ENCODE measurements around the gene CAPN2. TPM values are rescaled to one million over a fixed set of nuclear protein-coding genes. Genes with fewer than 3 reads are reported as not detected.
A peak's percentile ranks its signal among the peaks of the same experiment; 100 is the strongest.

Gene CAPN2
- total RNA-seq, 1 donor from 2014 or later: 306 TPM

DNA sequence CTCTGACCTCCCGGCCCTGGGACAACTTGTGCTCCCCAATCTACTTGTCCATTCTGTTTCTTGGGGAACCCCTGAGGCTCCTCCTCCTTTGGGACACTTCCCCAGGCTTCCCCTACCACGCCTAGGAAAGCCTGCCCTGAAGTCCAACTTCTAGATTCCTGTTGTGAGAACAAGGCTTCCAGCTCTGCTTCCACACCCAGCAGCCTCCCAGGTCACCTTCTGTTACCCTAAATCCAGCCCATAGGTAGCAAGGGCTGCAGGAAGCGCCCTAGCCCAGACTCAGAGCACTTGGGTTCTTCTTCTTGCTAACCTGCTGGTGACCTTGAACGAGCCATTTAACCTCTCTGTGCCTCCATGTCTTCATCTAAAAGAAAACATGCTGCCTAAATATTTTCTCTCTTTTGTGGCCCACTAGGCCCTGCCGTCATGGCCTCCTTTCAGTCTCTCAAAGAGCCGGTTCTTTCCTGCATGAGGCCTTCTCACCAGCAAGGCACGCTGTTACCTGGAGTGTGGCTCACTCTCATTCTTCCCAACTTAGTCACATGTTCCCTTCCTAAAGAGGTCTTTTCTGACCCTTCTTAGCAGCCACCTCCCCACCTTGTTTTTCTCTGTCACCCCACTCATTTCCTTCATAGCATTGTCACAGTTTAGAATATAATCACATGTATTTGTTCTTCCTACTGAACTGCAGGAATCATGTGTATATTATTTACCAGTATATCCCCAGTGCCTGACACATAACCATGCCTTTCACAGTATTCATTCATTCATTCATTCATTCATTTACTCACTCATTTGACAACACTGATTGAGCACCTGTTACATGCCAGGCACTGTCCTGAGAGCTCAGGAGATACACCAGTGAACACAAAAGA is 1.4 kb downstream of the CAPN2 start:
- DNase-seq: no peak
- Histone ChIP-seq H3K36me3 (peaks cover 12% of the 10 kb centered on the region), H3K4me1 (peaks cover 51% of the 10 kb centered on the region), H3K27ac (peak overlapping the region; percentile 98), H3K4me3 (peak overlapping the region; percentile 78), H3K9me3 (no peaks in the 10 kb centered on the region), H3K27me3 (no peaks in the 10 kb centered on the region)
- intact Hi-C loops (cut with DNase I): no loop called here
- TF ChIP-seq, protein P1, sequence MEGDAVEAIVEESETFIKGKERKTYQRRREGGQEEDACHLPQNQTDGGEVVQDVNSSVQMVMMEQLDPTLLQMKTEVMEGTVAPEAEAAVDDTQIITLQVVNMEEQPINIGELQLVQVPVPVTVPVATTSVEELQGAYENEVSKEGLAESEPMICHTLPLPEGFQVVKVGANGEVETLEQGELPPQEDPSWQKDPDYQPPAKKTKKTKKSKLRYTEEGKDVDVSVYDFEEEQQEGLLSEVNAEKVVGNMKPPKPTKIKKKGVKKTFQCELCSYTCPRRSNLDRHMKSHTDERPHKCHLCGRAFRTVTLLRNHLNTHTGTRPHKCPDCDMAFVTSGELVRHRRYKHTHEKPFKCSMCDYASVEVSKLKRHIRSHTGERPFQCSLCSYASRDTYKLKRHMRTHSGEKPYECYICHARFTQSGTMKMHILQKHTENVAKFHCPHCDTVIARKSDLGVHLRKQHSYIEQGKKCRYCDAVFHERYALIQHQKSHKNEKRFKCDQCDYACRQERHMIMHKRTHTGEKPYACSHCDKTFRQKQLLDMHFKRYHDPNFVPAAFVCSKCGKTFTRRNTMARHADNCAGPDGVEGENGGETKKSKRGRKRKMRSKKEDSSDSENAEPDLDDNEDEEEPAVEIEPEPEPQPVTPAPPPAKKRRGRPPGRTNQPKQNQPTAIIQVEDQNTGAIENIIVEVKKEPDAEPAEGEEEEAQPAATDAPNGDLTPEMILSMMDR (IDR thresholded peaks at IDR 0.05): no peak
- ATAC-seq: peak; percentile 0

DNA sequence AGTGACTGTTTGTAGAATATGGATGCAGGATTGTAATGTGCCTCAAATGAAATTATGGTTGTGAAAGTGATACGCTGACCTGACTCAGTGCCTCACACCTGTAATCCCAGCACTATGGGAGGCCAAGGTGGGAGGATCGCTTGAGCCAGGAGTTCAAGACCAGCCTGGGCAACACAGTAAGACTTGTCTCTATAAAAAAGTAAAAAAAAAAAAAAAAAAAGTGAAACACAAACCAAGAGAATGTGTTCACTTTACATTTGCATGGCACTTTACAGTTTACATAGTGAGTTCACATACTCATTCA is 2.0 kb downstream of the CAPN2 start:
- TF ChIP-seq, protein P1 (IDR thresholded peaks at IDR 0.05): no peak
- peak overlapping the region; percentile 98 for H3K27ac ChIP-seq
- no peak for DNase-seq
- no peaks in the 10 kb centered on the region for H3K9me3 ChIP-seq
- intact Hi-C loops (cut with DNase I): no loop called here
- peaks cover 18% of the 10 kb centered on the region for H3K36me3 ChIP-seq
- H3K27me3 ChIP-seq: no peaks in the 10 kb centered on the region
- no peak for ATAC-seq
- H3K4me3 ChIP-seq: peak overlapping the region; percentile 78
- peaks cover 50% of the 10 kb centered on the region for H3K4me1 ChIP-seq

DNA sequence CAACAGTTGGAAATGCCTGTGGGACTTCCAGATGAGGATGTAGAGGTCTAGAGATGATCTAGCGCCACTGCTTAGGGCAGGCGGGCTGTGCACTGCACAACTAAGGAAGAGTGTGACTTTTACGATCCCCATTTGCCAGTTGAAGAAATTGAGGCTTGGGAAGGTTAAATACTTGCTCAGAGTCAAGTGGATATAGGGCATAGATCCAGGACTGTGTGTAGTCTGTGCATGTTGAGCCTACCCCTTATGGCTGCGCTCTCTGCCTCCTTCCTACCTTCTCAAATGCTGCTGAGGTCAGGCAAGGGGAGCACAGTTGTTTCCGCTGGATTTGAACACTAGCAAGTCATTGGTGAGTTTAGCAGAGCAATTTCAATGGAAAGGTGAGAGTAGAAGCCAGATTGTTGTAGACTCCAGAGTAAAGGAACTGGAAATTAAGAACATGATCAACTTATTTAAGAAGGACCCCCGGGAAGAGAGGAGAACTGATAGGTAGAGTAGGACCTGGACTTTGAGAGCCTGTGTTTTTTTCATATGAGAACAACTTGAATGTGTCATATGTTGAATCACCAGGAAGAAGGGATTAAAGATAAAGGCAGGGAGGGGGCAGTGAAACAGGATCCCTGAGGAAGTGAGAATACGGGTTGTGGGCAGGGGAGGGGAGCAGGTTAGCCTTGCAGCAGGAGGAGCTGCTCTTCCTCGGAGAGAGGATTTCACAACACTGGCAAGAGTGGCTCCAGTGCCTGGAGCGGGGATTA is 2.7 kb downstream of the CAPN2 start:
- TF ChIP-seq, protein P1 (IDR thresholded peaks at IDR 0.05): no peak
- H3K9me3 ChIP-seq: no peaks in the 10 kb centered on the region
- H3K27me3 ChIP-seq: no peaks in the 10 kb centered on the region
- no peak for DNase-seq
- H3K36me3 ChIP-seq: peaks cover 24% of the 10 kb centered on the region
- ATAC-seq: peak; percentile 16
- intact Hi-C loops (cut with DNase I): no loop called here
- H3K4me1 ChIP-seq: peaks cover 54% of the 10 kb centered on the region
- H3K4me3 ChIP-seq: peak overlapping the region; percentile 21
- peak overlapping the region; percentile 98 for H3K27ac ChIP-seq

DNA sequence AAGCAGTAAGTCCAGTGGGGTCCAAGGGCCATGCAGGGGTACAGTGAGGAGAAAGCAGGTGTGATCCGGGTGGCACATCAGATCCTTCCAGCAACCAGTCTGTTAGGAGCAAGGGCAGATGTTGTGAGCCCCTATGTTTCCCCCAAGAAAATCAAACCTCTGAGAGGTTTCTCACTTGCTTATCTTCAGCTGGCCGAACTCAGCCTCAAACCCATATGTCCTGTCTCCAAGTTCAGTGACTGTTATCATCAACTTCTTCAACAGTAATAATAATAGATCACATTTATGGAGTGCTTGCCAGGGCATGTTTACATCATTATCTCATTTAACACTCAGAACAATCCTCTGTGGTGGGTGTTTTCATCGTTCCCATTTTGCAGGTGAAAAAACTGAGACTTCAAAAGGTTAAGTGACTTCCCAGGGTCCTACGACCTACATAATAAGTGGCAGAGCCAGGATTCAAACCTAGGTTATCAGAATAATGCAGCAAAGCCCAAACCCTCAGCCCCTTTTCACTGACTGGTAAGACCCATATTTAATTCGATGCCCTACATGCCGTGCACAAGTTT is 3.3 kb downstream of the CAPN2 start:
- no peak for ATAC-seq
- peaks cover 30% of the 10 kb centered on the region for H3K36me3 ChIP-seq
- peak overlapping the region; percentile 21 for H3K4me3 ChIP-seq
- intact Hi-C loops (cut with DNase I): no loop called here
- peaks cover 61% of the 10 kb centered on the region for H3K4me1 ChIP-seq
- H3K27ac ChIP-seq: peak overlapping the region; percentile 98
- TF ChIP-seq, protein P1 (IDR thresholded peaks at IDR 0.05): no peak
- DNase-seq: no peak
- no peaks in the 10 kb centered on the region for H3K9me3 ChIP-seq
- no peaks in the 10 kb centered on the region for H3K27me3 ChIP-seq

DNA sequence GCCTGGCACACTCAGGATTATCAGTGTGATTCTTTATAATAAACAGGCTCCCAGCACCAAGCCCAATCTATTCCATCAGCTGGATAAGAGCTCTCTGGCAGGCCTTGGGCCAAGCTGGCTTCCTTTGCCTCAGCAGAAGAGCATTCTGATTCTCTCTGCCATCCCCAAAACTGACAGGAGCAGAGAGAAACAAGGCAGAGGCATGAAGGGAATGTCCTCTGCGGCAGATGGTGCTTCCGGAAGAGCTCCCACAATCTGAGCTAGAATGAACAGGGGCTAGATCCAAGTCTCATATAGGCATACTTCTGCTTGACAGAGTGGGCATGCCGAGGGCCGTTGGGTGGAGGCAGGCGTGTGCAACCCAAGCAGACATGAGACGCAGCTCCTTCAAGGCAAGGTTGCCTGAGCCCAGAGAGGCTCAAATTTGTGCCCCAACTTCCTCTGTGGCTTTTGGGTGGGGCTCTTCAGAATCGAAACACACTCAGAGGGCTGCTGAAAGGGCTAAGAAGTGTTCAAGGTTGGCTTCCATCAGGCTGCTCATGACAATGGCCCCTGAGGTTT is 4.0 kb downstream of the CAPN2 start:
- no peak for DNase-seq
- TF ChIP-seq, protein P1 (IDR thresholded peaks at IDR 0.05): no peak
- Histone ChIP-seq H3K4me1 (peaks cover 68% of the 10 kb centered on the region), H3K27ac (peak overlapping the region; percentile 98), H3K9me3 (no peaks in the 10 kb centered on the region), H3K36me3 (peaks cover 33% of the 10 kb centered on the region), H3K27me3 (no peaks in the 10 kb centered on the region), H3K4me3 (peak overlapping the region; percentile 21)
- ATAC-seq: peak; percentile 0
- intact Hi-C loops (cut with DNase I): no loop called here

Data from upper lobe of right lung (tissue), 1 donor.